OCI-LY1 (cell line): ENCODE data around the gene PLA2G2E.

Experiments
- CTCF ChIP-seq: fragments of 200-600 bp; sonication (generic), shearing (Covaris generic); IDR thresholded peaks from 2 replicates; pipeline ENCODE4 v1.5.1; 2017; ENCODE audit warnings: mild to moderate bottlenecking, antibody characterized with exemption, low read length, moderate library complexity, mixed read lengths
- EZH2 ChIP-seq: fragments of 200-600 bp; sonication (generic), shearing (Covaris generic); IDR thresholded peaks from 2 replicates; pipeline ENCODE4 v1.8.0; 2017; ENCODE audit warnings: borderline replicate concordance, mixed run types, mild to moderate bottlenecking, antibody characterized with exemption, low read length, moderate library complexity, mixed read lengths

- no peak for TF ChIP-seq CTCF
- TF ChIP-seq EZH2 = no peak
Measured at GRCh38 chr1:19877181-19877750, 46.2 kb downstream of the PLA2G2E start.
